SHP77 treated with DMSO at 0.1 percent for 48 hours (cell line): ENCODE measurements around the gene ACTN4.
"Not testable (repeated sequence)": the region's sequence is repeated elsewhere in the genome, so short reads cannot be mapped to it uniquely, and the experiment has no call there.

Experiments
- DNase-seq: peaks from one replicate; lab custom pipeline; 2025; lab: John Stamatoyannopoulos, UW

Gene ACTN4

GRCh38 chr19:38736413-38737280, 89.2 kb downstream of the ACTN4 start:
- no peak for DNase-seq

GRCh38 chr19:38737281-38737865, 89.9 kb downstream of the ACTN4 start:
- DNase-seq: no peak

GRCh38 chr19:38737921-38738737, 90.7 kb downstream of the ACTN4 start:
- DNase-seq: no peak

GRCh38 chr19:38739440-38740256, 92.2 kb downstream of the ACTN4 start:
- no peak for DNase-seq

GRCh38 chr19:38740257-38740592, 92.8 kb downstream of the ACTN4 start:
- no peak for DNase-seq

GRCh38 chr19:38740932-38741331, 93.5 kb downstream of the ACTN4 start:
- DNase-seq: no peak

- DNase-seq: no peak
Observed at GRCh38 chr19:38741670-38742069, 94.2 kb downstream of the ACTN4 start.

- no peak for DNase-seq
Observed at GRCh38 chr19:38742296-38742695, 94.8 kb downstream of the ACTN4 start.

GRCh38 chr19:38742906-38743305, 95.5 kb downstream of the ACTN4 start:
- DNase-seq: no peak

GRCh38 chr19:38743394-38744297, 96.2 kb downstream of the ACTN4 start:
- DNase-seq: no peak

GRCh38 chr19:38744298-38744681, 96.8 kb downstream of the ACTN4 start, which contains the start of gene CAPN12:
CAPN12 (minus strand) TSS chr19:38744474; CDS start chr19:38744165, 309 bp downstream.
- DNase-seq: no peak

- DNase-seq: no peak
Observed at GRCh38 chr19:38744874-38745273, 97.4 kb downstream of the ACTN4 start.

GRCh38 chr19:38745316-38745715, 97.9 kb downstream of the ACTN4 start:
- no peak for DNase-seq

- not testable (repeated sequence) for DNase-seq
Observed at GRCh38 chr19:38753783-38754182, 106.3 kb downstream of the ACTN4 start.

GRCh38 chr19:38754196-38754595, 106.7 kb downstream of the ACTN4 start:
- DNase-seq: not testable (repeated sequence)

GRCh38 chr19:38759590-38760003, 112.1 kb downstream of the ACTN4 start:
- no peak for DNase-seq

GRCh38 chr19:38760805-38761517, 113.5 kb downstream of the ACTN4 start:
- not testable (repeated sequence) for DNase-seq

- not testable (repeated sequence) for DNase-seq
Observed at GRCh38 chr19:38761884-38762389, 114.5 kb downstream of the ACTN4 start.

- DNase-seq: no peak
Observed at GRCh38 chr19:38763795-38764220, 116.4 kb downstream of the ACTN4 start.

- DNase-seq: no peak
Observed at GRCh38 chr19:38765214-38765613, 117.8 kb downstream of the ACTN4 start.
